Progenitor cell of endocrine pancreas (in vitro differentiated cells): ENCODE measurements around the gene KRT36. TPM values are rescaled to one million over a fixed set of nuclear protein-coding genes. Genes with fewer than 3 reads are reported as not detected.

Source experiments
- DNase-seq: peaks from one replicate; pipeline ENCODE4 v3.0.0; 2021; ENCODE audit warnings: low spot score; ENCODE audit not compliant: unreplicated experiment
- H3K27ac Mint-ChIP-seq: 2 replicates; pipeline ENCODE4 v1.8.0; 2021; ENCODE audit warnings: mild to moderate bottlenecking, moderate library complexity, mixed read lengths
- H3K27me3 Mint-ChIP-seq: 2 replicates; pipeline ENCODE4 v1.8.0; 2021; ENCODE audit warnings: mixed read lengths
- H3K36me3 Mint-ChIP-seq: 2 replicates; pipeline ENCODE4 v1.8.0; 2022; ENCODE audit warnings: mixed read lengths; ENCODE audit not compliant: insufficient read depth
- H3K4me1 Mint-ChIP-seq: 2 replicates; pipeline ENCODE4 v1.8.0; 2021; ENCODE audit warnings: low read depth, mixed read lengths
- H3K4me3 Mint-ChIP-seq: 2 replicates; pipeline ENCODE4 v1.8.0; 2021; ENCODE audit warnings: low read depth, mild to moderate bottlenecking, moderate library complexity, mixed read lengths
- H3K9me3 Mint-ChIP-seq: 2 replicates; pipeline ENCODE4 v1.8.0; 2021; ENCODE audit warnings: low read depth, mixed read lengths
- CTCF ChIP-seq: fragments of 200-600 bp; sonication (generic); IDR thresholded peaks from one replicate; pipeline ENCODE4 v1.5.0; 2021; ENCODE audit warnings: antibody characterized with exemption, mild to moderate bottlenecking; ENCODE audit not compliant: unreplicated experiment
- total RNA-seq: library from RNA; stranded (reverse); gene quantifications from 2 replicates; pipeline ENCODE4 v1.2.1, GENCODE V29; 2021

KRT36 gene
- total RNA-seq, 1 donor from 2014 or later, result not detected

GRCh38 chr17:41516830-41517283, 27.1 kb upstream of the KRT36 start:
- Mint-ChIP-seq H3K4me3 (no peak overlapping the region), H3K9me3 (no peaks in the 10 kb centered on the region), H3K27ac (no peak overlapping the region), H3K27me3 (no peaks in the 10 kb centered on the region), H3K36me3 (no peaks in the 10 kb centered on the region), H3K4me1 (peaks cover 21% of the 10 kb centered on the region)
- DNase-seq, result no peak
- TF ChIP-seq CTCF, result no peak

GRCh38 chr17:41516147-41516829, 26.6 kb upstream of the KRT36 start:
- H3K27ac Mint-ChIP-seq, result no peak overlapping the region
- peaks cover 15% of the 10 kb centered on the region for H3K4me1 Mint-ChIP-seq
- TF ChIP-seq CTCF, result no peak
- H3K4me3 Mint-ChIP-seq, result no peak overlapping the region
- DNase-seq, result no peak
- H3K27me3 Mint-ChIP-seq, result no peaks in the 10 kb centered on the region
- no peaks in the 10 kb centered on the region for H3K36me3 Mint-ChIP-seq
- H3K9me3 Mint-ChIP-seq, result no peaks in the 10 kb centered on the region

- Mint-ChIP-seq H3K27ac (no peak overlapping the region), H3K9me3 (no peaks in the 10 kb centered on the region), H3K4me3 (no peak overlapping the region), H3K27me3 (no peaks in the 10 kb centered on the region), H3K36me3 (no peaks in the 10 kb centered on the region), H3K4me1 (peaks cover 5% of the 10 kb centered on the region)
- DNase-seq, result no peak
- TF ChIP-seq CTCF, result no peak
These were observed 23.4 kb upstream of the KRT36 start for GRCh38 chr17:41513168-41513547.

- H3K4me1 Mint-ChIP-seq, result peaks cover 9% of the 10 kb centered on the region
- H3K27ac Mint-ChIP-seq, result no peak overlapping the region
- TF ChIP-seq CTCF, result no peak
- DNase-seq, result no peak
- no peak overlapping the region for H3K4me3 Mint-ChIP-seq
- no peaks in the 10 kb centered on the region for H3K27me3 Mint-ChIP-seq
- H3K36me3 Mint-ChIP-seq, result no peaks in the 10 kb centered on the region
- H3K9me3 Mint-ChIP-seq, result no peaks in the 10 kb centered on the region
These were observed 22.9 kb upstream of the KRT36 start for GRCh38 chr17:41512546-41513167.

GRCh38 chr17:41511716-41512115, 22.0 kb upstream of the KRT36 start:
- H3K4me3 Mint-ChIP-seq, result no peak overlapping the region
- H3K27ac Mint-ChIP-seq, result no peak overlapping the region
- no peaks in the 10 kb centered on the region for H3K27me3 Mint-ChIP-seq
- peaks cover 11% of the 10 kb centered on the region for H3K4me1 Mint-ChIP-seq
- H3K9me3 Mint-ChIP-seq, result no peaks in the 10 kb centered on the region
- no peaks in the 10 kb centered on the region for H3K36me3 Mint-ChIP-seq
- no peak for TF ChIP-seq CTCF
- DNase-seq, result no peak
